PFSK-1 (cell line): ENCODE results near the gene TPK1.

Experiments used
- FOXP2 ChIP-seq: optimal IDR thresholded peaks from 2 replicates; pipeline ENCODE3; 2011; ENCODE audit warnings: borderline replicate concordance, control low read depth, inconsistent platforms; ENCODE audit not compliant: insufficient read depth; ENCODE audit errors: extremely low read length, extremely low read depth
- POLR2AphosphoS5 ChIP-seq: IDR thresholded peaks from 2 replicates; pipeline ENCODE4 v1.6.1; 2012; ENCODE audit warnings: low read depth, mild to moderate bottlenecking, control low read depth, low read length, moderate library complexity
- SIN3A ChIP-seq: IDR thresholded peaks from 2 replicates; pipeline ENCODE4 v1.6.1; 2012; ENCODE audit warnings: mild to moderate bottlenecking, low read length, moderate library complexity, borderline replicate concordance; ENCODE audit not compliant: insufficient read depth
- TAF1 ChIP-seq: IDR thresholded peaks from 2 replicates; pipeline ENCODE4 v1.6.1; 2012; ENCODE audit warnings: low read length, control low read depth, borderline replicate concordance; ENCODE audit not compliant: insufficient read depth
- TF ChIP-seq, protein P1 (sequence below), 2 experiments: IDR thresholded peaks; 2 replicates each; pipeline versions ENCODE4 v1.6.1 to v1.8.0; 2011 to 2012; ENCODE audit warnings: low read depth in 2 of 2, low read length in 2 of 2, control low read depth in 1 of 2, inconsistent platforms in 1 of 2, mild to moderate bottlenecking in 1 of 2, moderate library complexity in 1 of 2; ENCODE audit not compliant: insufficient read depth in 1 of 2

DNA sequence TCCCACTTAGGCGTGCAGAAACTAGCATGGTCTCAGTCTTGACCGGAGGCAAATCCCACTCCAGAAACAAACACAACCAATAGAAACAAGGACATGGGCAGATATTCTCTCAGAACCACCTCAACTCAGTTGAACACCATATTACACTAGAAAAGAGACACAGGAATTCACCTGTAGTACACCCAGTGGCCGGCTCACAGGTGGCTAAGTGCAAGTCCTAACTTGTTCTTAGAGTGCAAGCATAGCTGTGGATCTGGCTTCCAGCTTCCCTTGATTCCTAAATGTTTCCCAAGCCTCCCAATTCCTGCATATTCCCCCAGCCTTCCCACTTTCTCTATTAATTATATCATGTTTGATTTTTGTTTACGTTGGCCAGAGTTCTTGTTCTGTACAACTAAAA lies 164.4 kb downstream of the TPK1 start:
- TF ChIP-seq, protein P1, sequence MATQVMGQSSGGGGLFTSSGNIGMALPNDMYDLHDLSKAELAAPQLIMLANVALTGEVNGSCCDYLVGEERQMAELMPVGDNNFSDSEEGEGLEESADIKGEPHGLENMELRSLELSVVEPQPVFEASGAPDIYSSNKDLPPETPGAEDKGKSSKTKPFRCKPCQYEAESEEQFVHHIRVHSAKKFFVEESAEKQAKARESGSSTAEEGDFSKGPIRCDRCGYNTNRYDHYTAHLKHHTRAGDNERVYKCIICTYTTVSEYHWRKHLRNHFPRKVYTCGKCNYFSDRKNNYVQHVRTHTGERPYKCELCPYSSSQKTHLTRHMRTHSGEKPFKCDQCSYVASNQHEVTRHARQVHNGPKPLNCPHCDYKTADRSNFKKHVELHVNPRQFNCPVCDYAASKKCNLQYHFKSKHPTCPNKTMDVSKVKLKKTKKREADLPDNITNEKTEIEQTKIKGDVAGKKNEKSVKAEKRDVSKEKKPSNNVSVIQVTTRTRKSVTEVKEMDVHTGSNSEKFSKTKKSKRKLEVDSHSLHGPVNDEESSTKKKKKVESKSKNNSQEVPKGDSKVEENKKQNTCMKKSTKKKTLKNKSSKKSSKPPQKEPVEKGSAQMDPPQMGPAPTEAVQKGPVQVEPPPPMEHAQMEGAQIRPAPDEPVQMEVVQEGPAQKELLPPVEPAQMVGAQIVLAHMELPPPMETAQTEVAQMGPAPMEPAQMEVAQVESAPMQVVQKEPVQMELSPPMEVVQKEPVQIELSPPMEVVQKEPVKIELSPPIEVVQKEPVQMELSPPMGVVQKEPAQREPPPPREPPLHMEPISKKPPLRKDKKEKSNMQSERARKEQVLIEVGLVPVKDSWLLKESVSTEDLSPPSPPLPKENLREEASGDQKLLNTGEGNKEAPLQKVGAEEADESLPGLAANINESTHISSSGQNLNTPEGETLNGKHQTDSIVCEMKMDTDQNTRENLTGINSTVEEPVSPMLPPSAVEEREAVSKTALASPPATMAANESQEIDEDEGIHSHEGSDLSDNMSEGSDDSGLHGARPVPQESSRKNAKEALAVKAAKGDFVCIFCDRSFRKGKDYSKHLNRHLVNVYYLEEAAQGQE (IDR thresholded peaks at IDR 0.05; ENCODE audit: insufficient read depth in 1 of 2, low read depth in 2 of 2, low read length in 2 of 2) = no peak
- TF ChIP-seq POLR2AphosphoS5 (no peak), TAF1 (no peak), SIN3A (no peak), FOXP2 (no peak)
